NCI-H146 (cell line): ENCODE measurements around the gene RPRML.
"Not testable (repeated sequence)": the region's sequence is repeated elsewhere in the genome, so short reads cannot be mapped to it uniquely, and the experiment has no call there.

Experiments used
- DNase-seq: peaks from one replicate; lab custom pipeline; 2025; lab: John Stamatoyannopoulos, UW

Gene RPRML

DNA sequence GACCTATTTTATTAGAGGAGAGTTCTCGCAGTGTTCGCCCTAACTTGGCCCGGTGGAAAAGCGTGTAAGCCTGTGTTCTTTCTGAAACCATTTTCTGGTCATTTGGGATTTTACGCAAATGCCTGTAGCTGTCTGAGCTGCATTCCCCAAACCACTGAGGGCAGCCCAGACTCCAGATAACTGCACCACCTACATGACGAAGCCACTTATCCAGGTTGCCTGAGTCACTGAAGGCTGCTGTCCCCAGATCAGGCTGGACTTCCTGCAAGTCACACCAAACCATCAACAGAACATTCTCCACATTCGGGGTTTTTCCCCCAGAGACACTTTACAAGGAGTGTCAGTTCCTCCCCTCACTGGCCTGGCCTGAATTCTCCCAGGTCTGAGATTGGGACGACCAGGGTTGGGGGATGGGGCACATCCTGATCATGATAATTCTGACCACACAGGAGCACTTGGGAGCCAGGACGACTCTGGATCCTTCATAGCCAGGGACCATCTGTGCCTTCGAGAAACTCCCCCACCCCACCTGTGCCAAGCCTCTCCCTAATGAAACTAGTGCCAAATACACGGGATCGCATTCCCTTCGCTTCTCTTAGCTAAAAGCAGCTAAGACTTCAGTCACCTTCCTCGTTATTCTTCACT, 2.3 kb downstream of the RPRML start:
- DNase-seq, result no peak

DNA sequence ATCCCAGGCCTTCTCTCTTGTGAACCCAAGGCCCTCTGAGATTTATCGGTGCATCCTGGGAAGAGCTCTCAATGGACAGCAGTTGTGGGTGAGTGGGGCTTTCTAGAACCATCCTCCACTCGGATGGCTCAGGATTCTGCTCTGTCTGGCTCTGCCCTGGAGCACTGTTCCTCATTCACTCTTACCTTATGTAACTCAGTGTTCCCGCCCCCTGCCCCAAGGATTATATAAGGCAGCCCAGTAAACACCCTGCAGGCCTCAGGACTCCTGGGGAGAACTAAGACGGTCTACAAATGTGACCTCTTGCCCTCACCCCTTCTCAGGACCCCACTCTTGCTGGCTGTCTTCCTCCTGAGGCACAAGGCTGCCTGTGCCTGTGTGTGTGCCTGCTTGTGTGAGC, 3.8 kb downstream of the RPRML start:
- no peak for DNase-seq

DNA sequence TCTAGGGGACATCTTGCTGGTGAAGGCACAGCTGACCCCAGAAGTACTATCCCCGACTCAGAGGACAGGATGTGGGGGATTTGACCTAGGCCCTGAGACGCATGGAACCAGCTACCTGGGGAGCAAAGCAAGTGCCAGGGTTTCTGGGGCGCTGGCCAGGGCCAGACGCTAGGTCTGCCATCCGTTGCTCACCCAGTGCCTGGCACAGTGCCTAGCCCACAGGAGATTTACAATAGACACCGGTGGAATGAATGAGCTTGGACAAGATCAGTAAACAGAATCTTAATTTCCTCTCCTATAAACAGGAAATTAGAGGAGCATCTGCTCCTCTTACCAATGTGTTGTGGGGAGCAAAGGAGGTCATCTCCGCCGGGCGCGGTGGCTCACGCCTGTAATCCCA, 5.0 kb downstream of the RPRML start:
- no peak for DNase-seq

DNA sequence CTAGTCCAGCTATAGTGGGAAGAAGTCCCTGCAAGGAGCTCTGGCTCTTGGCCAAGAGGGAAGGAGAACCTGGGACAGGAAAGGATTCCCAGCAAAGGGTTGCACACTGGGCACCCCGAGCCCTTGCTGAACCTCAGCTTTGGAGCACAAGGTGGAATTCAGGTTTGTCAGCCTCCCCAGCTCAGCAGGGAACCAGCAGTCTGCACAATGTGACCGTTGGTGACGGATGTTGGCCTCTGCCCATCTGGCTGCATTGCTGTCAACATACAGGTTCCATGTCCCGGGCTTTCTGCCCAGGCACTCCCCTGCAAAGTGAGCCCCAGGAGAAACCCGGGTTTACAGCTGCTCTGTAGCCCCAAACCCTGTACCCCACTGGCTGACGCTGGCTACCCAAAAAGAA, 6.7 kb downstream of the RPRML start:
- no peak for DNase-seq

DNA sequence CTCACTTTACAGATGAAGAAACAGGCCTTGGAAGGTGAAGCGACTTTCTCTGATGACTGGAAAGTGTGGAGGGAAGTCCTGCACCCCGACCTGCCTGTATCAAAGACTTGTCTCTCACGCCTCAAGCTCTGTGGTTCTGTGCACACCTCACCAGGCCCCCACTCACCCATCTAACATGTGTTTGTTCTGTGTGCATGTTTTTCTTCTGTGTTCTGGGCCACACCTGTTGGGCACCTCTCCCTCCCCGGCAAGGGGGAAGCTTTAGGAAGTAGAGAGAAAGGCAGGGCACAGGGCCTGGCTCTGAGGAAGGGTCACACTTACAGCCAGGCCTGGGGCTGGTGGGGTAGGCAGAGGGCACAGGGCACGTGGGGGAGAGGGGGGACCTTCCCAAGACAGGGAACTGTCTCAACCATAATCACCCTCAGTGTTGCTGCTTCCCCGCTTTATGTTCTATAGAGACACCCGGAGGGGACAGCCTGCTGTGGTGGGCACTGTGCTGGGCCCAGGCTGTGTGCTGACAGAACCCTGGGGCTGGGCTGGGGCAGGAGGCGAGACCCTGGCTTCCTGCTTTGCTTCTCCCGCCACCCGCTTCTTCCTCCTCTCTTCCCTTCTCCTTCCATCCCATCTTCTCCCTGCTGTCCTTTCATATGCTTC, 7.3 kb downstream of the RPRML start:
- no peak for DNase-seq

DNA sequence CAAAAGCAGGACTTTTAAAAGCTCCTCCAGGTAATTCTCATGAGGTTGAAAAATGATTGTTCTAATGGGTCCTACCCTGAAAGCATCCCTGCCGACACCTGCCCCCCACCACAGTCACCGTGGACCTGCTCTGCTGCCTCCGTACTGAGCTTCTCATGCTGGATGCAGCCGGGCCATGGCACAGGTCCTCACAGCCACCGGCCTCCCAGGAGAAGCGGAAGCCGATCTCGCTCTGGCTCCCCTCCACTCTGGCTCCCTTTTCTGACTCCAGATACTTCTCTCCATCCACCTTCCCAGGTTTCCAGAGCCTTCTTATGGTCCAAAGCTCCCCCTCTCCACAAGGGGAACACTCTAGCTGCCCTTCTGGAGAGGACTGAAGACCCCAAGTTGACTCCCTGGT, 10.2 kb downstream of the RPRML start:
- DNase-seq, result no peak

DNA sequence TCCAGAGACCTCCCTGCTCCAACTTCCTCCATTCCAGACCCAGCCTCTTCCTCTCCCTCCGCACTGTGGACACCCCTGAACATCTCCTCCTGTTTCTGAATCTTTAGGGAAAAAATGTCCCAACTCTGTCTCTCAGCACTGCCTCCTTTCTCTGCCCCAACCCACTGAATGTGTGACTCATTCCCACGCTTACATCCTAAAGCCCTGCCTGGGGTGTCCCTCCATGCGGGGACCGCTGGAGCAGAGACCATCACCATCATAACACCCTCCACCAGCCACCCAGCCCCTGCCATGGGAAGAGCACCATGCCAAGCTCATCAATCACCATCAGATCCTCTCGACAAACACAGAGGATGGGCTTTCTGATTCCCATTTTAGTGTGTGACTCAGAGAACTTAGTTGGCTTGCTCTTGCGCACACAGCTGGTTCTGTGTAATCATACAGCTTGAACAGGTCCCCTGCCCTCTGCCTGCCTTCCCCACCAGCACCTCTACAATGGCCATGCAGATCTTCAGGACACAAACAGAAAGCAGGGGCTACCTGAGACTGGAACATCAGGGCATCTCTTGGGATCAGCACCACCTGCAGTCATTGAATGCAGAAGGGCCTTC, 10.7 kb downstream of the RPRML start:
- DNase-seq, result no peak

DNA sequence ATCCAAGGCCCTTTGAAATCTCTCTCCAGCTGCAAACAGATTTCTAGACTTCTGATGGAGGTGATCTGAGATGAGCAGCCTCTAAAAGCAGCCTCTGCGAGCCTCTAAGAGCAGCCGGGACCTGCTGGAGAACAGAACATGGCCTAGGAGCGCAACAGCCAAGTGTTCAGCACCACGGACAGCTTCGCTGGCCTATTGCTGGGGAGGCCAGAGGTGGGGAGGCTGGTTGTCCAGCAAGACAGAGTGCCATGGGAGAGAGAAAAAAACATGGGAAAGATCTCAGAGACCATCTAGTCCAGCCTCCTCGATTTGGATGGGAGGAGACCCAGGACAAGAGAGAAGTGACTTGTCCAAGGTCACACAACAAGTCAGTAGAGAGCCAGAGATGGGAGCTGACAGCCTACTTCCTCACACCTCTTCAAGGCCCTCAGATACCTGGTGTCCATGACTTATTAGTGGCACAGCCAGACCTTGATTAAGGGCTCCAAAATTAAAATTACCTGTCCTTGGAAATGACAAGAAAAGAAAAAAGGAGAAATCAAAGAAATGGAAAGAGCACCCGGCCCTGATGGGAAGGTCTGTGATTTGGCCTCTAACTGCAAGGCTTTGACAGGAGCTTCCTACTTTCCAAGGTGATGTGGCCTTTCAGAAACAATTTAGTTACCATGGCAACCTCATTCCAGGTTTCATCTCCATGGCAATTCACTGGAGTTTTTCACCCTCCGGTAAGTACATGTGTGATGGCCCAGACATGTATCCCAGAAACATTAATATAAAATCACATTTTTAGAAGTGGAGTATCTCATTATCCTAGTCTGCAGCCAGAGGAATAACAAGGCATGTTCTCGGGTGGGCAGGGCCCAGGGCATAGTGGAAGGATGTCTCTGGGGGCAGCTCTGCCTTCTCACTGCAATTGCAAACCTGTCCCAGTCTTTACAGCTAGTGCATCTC, 14.5 kb downstream of the RPRML start:
- no peak for DNase-seq

DNA sequence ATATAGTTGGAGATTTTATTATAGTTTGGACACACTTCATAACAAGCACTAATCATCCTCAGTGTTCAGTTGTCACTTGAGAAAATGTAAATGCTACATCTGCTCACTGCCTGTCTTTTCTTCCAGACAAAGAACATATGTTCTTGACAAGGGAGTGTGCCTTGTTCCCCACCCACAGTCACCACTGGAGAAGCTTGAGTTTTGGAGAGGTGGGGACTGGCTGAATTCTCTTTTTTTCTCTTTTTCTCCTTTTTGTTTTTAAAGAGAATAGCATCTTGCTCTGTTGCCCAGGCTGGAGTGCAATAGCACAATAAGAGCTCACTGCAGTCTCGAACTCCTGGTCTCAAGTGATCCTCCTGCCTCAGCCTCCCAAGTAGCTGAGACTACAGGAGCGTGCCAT, 15.5 kb downstream of the RPRML start:
- DNase-seq, result no peak

DNA sequence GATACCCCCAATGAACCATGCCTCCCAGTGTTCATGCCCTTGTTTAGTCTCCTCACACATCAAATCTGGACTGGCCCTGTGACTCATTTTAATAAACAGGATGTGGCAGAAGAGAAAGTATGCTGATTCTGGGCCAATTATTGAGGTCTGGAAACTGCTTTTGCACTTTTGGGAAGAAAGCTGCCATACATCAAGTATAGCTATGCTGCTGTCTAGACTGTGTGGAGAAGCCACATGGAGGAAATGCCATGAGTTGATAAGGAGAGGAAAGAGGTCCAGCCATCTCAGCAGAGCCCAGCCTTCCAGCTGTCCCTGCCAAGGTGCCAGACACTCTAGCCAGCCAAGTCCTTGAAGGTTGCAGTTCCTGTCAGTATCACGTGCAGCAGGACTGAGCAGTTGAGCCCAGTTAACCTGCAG, 16.7 kb downstream of the RPRML start:
- no peak for DNase-seq

DNA sequence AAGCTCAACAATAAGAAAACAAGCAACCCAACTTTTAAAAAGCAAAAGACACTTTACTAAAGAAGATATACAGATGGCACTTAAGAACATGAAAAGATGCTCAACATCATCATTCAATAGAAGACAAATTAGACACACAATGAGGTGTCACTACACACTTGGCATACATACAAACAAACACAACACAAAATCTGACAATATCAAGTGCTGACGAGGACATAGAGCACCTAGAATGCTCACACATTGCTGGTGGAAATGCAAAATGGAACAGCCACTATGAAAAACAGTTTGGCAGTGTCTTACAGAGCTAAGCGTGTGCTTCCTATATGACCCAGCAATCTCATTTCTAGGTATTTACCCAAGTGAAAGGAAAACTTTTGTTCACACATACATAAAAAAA, 18.9 kb downstream of the RPRML start:
- no peak for DNase-seq

DNA sequence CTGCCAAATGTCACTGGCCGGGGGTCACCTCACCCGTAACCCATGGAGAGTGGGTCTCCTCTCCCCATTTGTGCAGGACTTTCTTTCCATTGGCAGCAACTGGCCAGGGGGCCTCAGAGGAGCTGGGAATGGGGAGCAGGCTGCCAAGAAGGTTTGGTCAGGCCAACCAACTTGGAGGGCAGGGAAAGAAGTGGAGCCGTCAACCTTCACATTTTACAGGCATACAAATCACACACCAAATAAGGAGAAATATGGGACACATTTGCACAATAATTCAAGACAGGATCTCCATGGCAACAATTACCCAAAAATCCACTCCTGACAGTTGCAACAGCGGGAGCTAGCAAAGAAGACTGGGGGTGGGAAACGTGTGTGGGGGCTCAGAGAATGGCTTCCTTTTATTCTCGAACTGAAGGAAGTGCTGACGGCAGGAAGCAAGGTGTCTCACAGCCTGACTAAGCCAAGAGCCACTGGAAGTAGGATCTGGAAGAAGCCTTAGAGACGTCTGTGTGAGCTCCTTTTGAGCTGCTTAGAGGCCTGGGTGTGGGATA, 20.9 kb downstream of the RPRML start:
- DNase-seq, result no peak

DNA sequence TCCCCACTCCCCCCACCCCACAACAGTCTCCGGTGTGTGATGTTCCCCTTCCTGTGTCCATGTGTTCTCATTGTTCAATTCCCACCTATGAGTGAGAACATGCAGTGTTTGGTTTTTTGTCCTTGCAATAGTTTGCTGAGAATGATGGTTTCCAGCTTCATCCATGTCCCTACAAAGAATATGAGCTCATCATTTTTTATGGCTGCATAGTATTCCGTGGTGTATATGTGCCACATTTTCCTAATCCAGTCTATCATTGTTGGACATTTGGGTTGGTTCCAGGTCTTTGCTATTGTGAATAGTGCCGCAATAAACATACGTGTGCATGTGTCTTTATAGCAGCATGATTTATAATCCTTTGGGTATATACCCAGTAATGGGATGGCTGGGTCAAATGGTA, 25.9 kb downstream of the RPRML start:
- not testable (repeated sequence) for DNase-seq

DNA sequence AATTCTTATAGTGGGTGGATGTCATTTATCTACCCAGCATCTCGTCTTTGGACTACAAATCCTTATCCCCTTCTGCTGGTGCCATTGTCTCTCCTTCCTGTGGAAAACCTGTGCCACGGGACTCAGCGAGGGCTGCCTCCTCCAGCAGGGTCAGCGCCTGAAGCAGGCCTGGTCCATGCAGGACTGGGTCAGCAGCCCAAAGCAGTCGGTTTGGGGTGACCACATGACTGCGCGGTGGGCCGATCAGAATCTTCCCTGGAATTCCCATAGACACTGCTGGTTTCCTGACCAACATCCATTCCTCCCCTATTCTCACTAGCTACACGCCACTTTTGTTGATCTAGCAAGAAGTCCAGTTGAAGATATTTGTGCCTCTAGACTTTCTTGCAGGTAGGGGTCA, 26.9 kb downstream of the RPRML start:
- DNase-seq, result no peak

DNA sequence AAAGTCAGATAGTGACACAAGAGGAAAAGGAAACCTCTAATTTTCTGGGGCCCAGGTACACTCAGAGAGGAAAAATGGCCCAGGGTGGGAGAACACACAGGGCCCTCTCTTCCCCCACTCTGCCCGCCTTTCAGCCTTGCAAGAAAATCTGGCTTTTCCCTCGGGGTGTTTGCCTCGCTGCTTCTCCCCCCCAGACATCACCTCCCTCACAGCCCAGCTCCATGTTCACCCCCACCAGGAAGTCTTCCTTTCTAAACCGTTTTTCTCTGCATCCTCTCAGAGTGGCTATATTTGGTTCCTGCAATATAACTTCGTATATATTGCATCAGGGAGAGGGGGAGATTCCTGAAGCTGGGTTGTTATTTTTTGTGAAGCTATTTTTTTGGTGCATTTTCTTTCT, 27.3 kb downstream of the RPRML start:
- no peak for DNase-seq

DNA sequence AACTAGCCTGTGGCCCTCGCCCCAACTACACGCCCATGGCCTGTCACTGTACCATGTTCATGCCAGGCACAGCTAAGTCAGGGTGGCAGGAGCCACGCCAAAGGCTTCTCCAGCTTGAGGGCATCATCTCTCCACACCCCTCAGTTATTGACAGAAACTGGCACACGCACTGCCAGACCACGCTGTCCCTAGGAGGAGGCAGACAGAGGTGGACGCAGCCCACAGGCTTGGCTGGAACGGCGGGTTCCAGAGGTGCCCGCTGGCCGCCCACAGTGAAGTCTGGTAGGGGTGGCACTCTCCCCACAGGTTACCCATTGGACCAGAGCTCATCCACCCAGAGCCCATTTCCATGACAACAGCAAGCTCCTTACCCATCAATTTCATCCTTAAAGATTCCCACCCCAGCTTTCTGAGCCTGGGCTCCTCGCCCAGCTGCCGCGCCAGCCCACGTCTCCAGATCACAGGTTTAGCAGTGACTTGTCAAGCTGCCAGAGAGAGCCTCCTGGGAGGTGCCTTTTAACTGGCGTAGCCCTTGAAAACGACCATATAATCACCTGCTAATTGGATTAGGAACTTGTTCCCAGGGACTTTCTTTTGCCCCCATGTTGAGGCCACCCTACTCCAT, 27.9 kb downstream of the RPRML start:
- no peak for DNase-seq

DNA sequence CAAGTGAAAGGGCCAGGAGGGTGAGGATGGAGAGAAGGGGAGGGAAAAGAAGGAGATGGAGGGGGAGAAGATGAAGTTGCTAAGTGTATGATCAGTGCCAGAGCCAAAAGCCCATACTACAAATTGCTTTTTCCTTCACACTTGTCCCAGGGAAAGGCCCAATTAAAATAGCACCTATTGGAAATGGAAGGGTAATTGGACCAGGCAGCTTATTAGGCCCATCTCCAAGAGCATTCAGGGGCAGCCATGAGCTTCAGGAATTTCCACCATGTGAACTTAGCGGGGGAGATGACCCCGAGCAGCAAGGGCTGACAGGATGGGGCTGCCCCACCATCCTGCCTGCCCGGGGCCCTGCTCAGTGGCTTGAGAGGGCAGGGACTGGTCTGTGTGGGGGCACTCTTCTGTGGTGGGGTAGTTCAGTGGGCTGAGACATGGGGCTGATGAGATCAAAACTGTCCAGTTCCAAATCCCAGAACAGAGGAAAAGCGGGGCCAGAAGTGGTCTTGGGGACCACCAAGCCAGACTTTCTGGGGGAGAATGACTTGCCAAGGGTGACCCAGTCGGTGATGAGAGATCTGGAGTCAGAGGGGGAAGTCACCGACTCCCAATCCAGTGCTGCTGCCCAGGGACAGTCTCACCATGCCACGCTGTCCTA, 28.6 kb downstream of the RPRML start:
- DNase-seq, result no peak

DNA sequence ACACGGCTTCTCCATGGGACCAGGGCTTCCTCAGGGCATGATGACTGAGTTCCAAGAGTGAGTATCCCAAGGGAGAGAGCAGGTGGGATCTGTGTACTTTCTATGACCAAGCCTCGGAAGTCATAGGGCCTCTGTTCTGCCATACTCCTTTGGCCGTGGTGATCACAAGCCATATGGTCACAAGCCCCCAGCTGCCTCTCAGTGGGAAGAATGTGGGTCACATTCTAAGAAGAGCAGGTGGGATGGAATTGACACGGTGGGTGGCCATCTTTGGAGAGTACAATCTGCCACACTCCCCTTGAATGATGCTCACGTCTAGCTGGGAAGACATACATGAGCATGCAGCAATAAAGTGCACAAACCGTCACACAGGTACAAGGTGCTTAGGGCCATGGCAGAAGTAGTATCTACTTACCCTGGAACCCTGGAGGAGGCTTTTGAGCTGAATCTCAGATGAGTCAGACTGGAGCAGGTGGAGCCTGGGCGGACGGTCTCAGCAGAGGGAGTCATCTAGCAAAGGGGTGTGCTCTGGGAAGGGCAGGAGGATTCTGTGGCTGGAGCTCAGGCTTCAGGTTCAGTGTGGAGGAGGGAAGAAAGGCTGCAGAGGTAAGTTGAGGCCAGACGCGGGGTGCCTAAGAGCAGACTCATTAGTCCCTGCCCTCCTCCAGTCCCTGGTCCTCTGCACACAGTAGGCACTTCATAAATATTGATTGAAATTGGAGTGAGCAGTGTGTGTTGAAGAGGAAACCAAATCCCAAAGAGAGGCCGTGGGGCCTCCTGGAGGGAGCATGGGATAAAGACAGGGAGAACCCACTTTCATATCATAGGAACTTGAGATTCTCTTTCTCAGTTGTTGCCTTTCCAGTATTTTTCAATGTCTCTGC, 29.5 kb downstream of the RPRML start:
- no peak for DNase-seq

DNA sequence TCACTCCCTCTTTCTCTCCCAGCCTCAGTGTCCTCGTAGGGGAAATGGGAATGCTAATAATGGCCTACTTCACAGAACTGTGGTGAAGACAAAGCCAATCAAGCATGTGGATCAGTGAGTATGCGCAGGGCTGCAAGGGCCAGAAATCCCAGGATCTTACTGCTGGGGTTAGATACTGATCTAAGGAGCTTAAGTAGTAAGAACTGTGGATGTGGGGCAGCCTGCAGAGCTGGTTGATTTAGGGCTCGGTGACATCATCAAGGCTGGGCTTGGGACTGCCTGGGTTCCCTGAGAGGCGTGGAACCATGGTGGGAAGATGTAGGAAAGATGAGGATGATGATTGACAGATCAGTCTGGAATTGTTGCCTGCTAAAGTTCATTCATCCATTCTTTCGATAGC, 30.5 kb downstream of the RPRML start:
- DNase-seq, result no peak

DNA sequence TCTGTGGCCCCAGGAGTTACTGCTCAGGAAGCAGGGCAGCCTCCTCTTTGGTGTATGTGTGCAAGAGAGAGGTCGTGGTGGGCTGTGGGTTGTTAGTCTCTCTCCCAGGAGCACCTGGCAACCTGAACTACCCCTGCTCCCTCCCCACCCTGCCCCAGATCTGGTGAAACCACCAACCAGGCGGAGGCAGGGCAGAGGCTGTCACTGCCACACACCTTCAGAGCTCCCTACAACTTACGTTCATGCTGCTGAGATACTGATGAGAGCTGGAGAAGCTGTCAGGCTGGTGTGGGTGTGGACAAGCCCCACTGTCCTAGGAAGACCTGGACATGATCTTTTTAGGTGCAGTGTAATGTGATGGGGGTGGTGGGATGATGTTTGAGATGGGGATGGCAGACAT, 31.8 kb downstream of the RPRML start:
- DNase-seq, result no peak
